Activated CD4-positive, alpha-beta memory T cell treated with anti-CD3 and anti-CD28 coated beads for 36 hours (primary cell): ENCODE measurements around the gene NAV1. TPM values are rescaled to one million over a fixed set of nuclear protein-coding genes. Genes with fewer than 3 reads are reported as not detected.

ENCODE experiments used
- CTCF ChIA-PET: fragments of 350-600 bp; sonication (Branson Sonifier 250); formaldehyde crosslinking; loops from one replicate; lab custom pipeline; 2021; ENCODE audit warnings: antibody characterized with exemption, inconsistent platforms; lab: Charles Lee
- POLR2A ChIA-PET: fragments of 350-600 bp; sonication (Branson Sonifier 250); formaldehyde crosslinking; loops from one replicate; lab custom pipeline; 2021; ENCODE audit warnings: antibody characterized with exemption; lab: Charles Lee
- DNase-seq: peaks from one replicate; pipeline ENCODE4 v3.0.0-alpha.2; 2020
- H3K27ac Mint-ChIP-seq: one replicate; pipeline ENCODE4 v1.8.0; 2021; ENCODE audit warnings: mixed read lengths
- H3K27me3 Mint-ChIP-seq: one replicate; pipeline ENCODE4 v1.8.0; 2021; ENCODE audit warnings: mixed read lengths
- H3K36me3 Mint-ChIP-seq: one replicate; pipeline ENCODE4 v1.8.0; 2021; ENCODE audit warnings: mixed read lengths
- H3K4me1 Mint-ChIP-seq: one replicate; pipeline ENCODE4 v1.8.0; 2021; ENCODE audit warnings: low read depth, mixed read lengths
- H3K4me3 Mint-ChIP-seq: one replicate; pipeline ENCODE4 v1.8.0; 2021; ENCODE audit warnings: mild to moderate bottlenecking, mixed read lengths
- H3K9me3 Mint-ChIP-seq: one replicate; pipeline ENCODE4 v1.8.0; 2021; ENCODE audit warnings: mixed read lengths
- intact Hi-C: fragments of 100-400 bp; cut with micrococcal nuclease; formaldehyde crosslinking; loops from one replicate; pipeline ENCODE4 v1.15.1; 2023
- total RNA-seq, 2 experiments: library from RNA; stranded (reverse); gene quantifications; one replicate each; pipeline ENCODE4 v1.2.3, GENCODE V29; 2021

The NAV1 gene
- total RNA-seq, 2 experiments from 2014 or later: 2.2 to 2.6 TPM

DNA sequence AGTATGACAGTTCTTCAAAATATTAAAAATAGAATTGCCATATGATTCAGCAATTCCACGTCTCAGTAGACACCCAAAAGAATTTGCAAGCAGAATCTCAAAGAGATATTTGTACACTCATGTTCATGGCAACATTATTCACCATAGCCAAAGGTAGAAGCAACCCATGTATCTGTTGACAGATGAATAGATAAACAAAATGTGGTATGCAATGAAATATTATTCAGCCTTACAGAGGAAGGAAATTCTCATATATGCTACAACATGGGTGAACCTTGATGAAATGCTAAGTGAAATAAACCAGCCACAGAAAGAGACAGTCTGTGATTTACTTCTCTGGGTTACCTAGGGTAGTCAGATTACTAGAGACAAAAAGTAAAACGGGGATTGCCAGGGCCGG, 47.0 kb downstream of the NAV1 start:
- no peak overlapping the region for H3K4me3 Mint-ChIP-seq
- H3K36me3 Mint-ChIP-seq: no peaks in the 10 kb centered on the region
- POLR2A ChIA-PET: no interaction called here
- intact Hi-C loops: no loop called here
- H3K4me1 Mint-ChIP-seq: no peaks in the 10 kb centered on the region
- H3K27ac Mint-ChIP-seq: no peak overlapping the region
- peaks cover 1% of the 10 kb centered on the region for H3K27me3 Mint-ChIP-seq
- no peak for DNase-seq
- H3K9me3 Mint-ChIP-seq: no peaks in the 10 kb centered on the region
- CTCF ChIA-PET: no interaction called here

DNA sequence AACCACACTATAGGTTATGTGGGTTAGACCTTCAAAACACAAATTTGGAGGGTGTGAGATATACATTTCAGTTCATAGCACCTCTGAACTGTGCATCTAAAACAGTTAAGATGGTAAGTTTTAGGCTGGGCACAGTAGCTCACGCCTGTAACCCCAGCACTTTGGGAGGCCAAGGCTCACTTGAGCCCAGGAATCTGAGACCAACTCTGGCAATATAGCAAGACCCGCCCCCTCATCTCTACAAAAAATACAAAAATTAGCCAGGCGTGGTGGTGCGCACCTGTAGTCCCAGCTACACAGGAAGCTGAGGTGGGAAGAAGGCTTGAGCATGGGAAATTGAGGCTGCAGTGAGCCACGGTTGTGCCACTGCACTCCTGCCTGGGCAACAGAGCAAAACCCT, 47.9 kb downstream of the NAV1 start:
- H3K4me1 Mint-ChIP-seq: no peaks in the 10 kb centered on the region
- H3K27ac Mint-ChIP-seq: no peak overlapping the region
- ChIA-PET CTCF (no interaction called here), POLR2A (no interaction called here)
- intact Hi-C loops: no loop called here
- H3K9me3 Mint-ChIP-seq: no peaks in the 10 kb centered on the region
- no peak for DNase-seq
- no peak overlapping the region for H3K4me3 Mint-ChIP-seq
- no peaks in the 10 kb centered on the region for H3K36me3 Mint-ChIP-seq
- H3K27me3 Mint-ChIP-seq: peaks cover 1% of the 10 kb centered on the region

DNA sequence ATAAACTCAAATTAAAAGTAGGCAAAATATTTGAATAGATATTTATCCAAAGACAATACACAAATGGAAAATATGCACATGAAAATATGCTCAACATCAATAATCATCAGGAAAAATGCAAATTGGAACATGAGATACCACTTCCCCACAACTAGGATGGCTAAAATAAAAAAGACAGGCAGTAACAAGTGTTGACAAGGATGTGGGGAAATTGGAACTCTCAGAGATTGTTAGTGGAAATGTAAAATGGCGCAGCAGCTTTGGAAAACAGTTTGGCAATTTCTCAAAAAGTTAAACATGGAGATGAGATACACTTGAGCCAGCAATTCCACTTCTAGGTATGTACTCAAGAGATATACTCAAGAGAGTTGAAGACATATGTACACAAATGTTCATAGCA, 48.8 kb downstream of the NAV1 start:
- H3K36me3 Mint-ChIP-seq: no peaks in the 10 kb centered on the region
- CTCF ChIA-PET: no interaction called here

More for the DNA sequence above, 48.8 kb downstream of the NAV1 start:
- intact Hi-C loops: no loop called here
- Mint-ChIP-seq H3K4me1 (no peaks in the 10 kb centered on the region), H3K4me3 (no peak overlapping the region), H3K27me3 (no peaks in the 10 kb centered on the region), H3K27ac (no peak overlapping the region), H3K9me3 (no peaks in the 10 kb centered on the region)
- POLR2A ChIA-PET: no interaction called here
- DNase-seq: no peak

Other genes starting within 250 kb of the NAV1 start
- not detected for gene TNNT2, start 161.4 kb upstream of the NAV1 start, total RNA-seq
- gene LAD1, start 139.8 kb upstream of the NAV1 start, total RNA-seq: not detected
- gene TNNI1, start 117.4 kb upstream of the NAV1 start, total RNA-seq: not detected
- gene PHLDA3, start 69.9 kb upstream of the NAV1 start, total RNA-seq: 1 to 10 TPM; 3.4 to 4.1 TPM
- gene CSRP1, start 32.0 kb upstream of the NAV1 start, total RNA-seq: 10 to 100 TPM; 48.4 to 51.8 TPM